GM19452 (cell line): ENCODE measurements around the gene HYI.
"Not testable (repeated sequence)": the region's sequence is repeated elsewhere in the genome, so short reads cannot be mapped to it uniquely, and the experiment has no call there.

Experiments
- ATAC-seq: cut with Tn5 transposase; IDR thresholded peaks from one replicate; pipeline ENCODE4 v1.9.1; 2021; ENCODE audit not compliant: unreplicated experiment

The HYI gene

GRCh38 chr1:43430831-43431230 lies 22.9 kb downstream of the HYI start:
- ATAC-seq = no peak

- no peak for ATAC-seq
Measured at GRCh38 chr1:43427941-43428340, 25.8 kb downstream of the HYI start.

GRCh38 chr1:43427524-43427923 lies 26.2 kb downstream of the HYI start:
- ATAC-seq = no peak

GRCh38 chr1:43426221-43426620 lies 27.5 kb downstream of the HYI start:
- no peak for ATAC-seq

- ATAC-seq = no peak
Measured at GRCh38 chr1:43425045-43425444, 28.7 kb downstream of the HYI start.

GRCh38 chr1:43423672-43424550 lies 29.8 kb downstream of the HYI start:
- no peak for ATAC-seq

GRCh38 chr1:43422995-43423671 lies 30.6 kb downstream of the HYI start:
- ATAC-seq = no peak

- ATAC-seq = no peak
Measured at GRCh38 chr1:43421976-43422750, 31.6 kb downstream of the HYI start.

GRCh38 chr1:43421396-43421795 lies 32.3 kb downstream of the HYI start:
- ATAC-seq = no peak

- no peak for ATAC-seq
Measured at GRCh38 chr1:43420874-43421273, 32.9 kb downstream of the HYI start.

- no peak for ATAC-seq
Measured at GRCh38 chr1:43419627-43420425, 33.9 kb downstream of the HYI start.

GRCh38 chr1:43418858-43419257 lies 34.9 kb downstream of the HYI start:
- ATAC-seq = no peak

- ATAC-seq = no peak
Measured at GRCh38 chr1:43415901-43416300, 37.8 kb downstream of the HYI start.

- ATAC-seq = no peak
Measured at GRCh38 chr1:43414634-43415223, 39.0 kb downstream of the HYI start.

GRCh38 chr1:43413426-43413825 lies 40.3 kb downstream of the HYI start:
- not testable (repeated sequence) for ATAC-seq

- no peak for ATAC-seq
Measured at GRCh38 chr1:43410571-43410970, 43.2 kb downstream of the HYI start.

- no peak for ATAC-seq
Measured at GRCh38 chr1:43405876-43406234, 47.9 kb downstream of the HYI start.

- no peak for ATAC-seq
Measured at GRCh38 chr1:43405219-43405875, 48.4 kb downstream of the HYI start.

GRCh38 chr1:43404353-43404752 lies 49.4 kb downstream of the HYI start:
- no peak for ATAC-seq
